ENCODE results near the gene DYNC1I2. TPM values are rescaled to one million over a fixed set of nuclear protein-coding genes. Genes with fewer than 3 reads are reported as not detected.

The DYNC1I2 gene
- total RNA-seq, 1 experiment from 2014 or later: 58.5 TPM

DNA sequence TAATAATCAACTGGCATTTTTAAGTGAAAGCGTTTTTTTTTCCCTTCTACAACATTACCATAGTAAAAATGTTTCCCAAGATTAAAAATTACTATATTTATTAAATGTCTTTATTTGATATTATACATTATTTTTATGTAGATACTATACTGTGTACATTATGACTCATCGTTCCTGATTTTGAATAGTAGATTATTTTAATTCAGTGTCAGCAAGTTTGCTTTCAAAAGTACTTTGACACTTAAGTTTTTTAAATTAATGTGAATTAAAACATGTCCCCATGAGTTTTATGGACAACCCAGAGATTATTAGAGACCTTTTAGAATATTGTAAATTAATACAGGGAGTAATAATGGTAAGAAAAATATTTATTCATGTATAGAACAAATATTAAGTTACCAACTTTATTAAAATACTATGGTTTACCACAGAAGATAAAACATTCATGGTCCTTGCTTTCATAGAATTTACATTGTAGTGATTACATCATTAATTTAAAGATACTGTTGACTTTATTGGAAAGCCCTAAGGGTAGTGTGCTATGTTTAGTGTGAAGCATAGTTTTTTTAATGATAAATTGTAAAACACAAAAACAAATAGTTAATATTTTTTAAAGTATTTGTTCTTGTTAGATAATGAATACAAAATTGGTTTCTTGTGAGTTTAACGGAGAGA, 21.9 kb downstream of the DYNC1I2 start:
- no peak overlapping the region for H3K4me3 ChIP-seq (ENCODE audit: low read length)
- peaks cover 2% of the 10 kb centered on the region; the same call in 1 of the 2 replicates for H3K36me3 ChIP-seq (ENCODE audit: low read depth, low read length)
- no peak overlapping the region for H3K4me2 ChIP-seq (ENCODE audit: low read length)
- H2AFZ ChIP-seq (ENCODE audit: low read length): no peak overlapping the region
- no peaks in the 10 kb centered on the region for H3F3A ChIP-seq (ENCODE audit: low read length, unreplicated experiment)
- peaks cover 24% of the 10 kb centered on the region for H3K79me2 ChIP-seq (ENCODE audit: low read length)
- no peaks in the 10 kb centered on the region for H3K9me3 ChIP-seq (ENCODE audit: low read length)
- peaks cover 39% of the 10 kb centered on the region for H3K4me1 ChIP-seq (ENCODE audit: insufficient read depth, low read length)
- ATAC-seq (peak; percentile 27; the same call in 1 of the 2 replicates), DNase-seq (peak; percentile 22)
- 0 out of 2 replicates have a peak overlapping the region, but pooled peaks have one; percentile 24 for H3K27ac ChIP-seq (ENCODE audit: low read length)
- no peaks in the 10 kb centered on the region for H3K27me3 ChIP-seq (ENCODE audit: low read length)
- no peak overlapping the region for H3K9ac ChIP-seq (ENCODE audit: low read length)
- intact Hi-C loops (cut with micrococcal nuclease): loop anchor here (5.0 to 10.0 kb wide), 4 partner anchors 86 to 756 kb away; partner anchors contain the start of gene HAT1
- CTCF ChIA-PET: no interaction called here
- no peak for TF ChIP-seq EZH2phosphoT487 (IDR thresholded peaks at IDR 0.05; ENCODE audit: borderline replicate concordance, low read length)
- no peak for TF ChIP-seq EZH2 (IDR thresholded peaks at IDR 0.05; ENCODE audit: low read length, unreplicated experiment)
- TF ChIP-seq, protein P1, sequence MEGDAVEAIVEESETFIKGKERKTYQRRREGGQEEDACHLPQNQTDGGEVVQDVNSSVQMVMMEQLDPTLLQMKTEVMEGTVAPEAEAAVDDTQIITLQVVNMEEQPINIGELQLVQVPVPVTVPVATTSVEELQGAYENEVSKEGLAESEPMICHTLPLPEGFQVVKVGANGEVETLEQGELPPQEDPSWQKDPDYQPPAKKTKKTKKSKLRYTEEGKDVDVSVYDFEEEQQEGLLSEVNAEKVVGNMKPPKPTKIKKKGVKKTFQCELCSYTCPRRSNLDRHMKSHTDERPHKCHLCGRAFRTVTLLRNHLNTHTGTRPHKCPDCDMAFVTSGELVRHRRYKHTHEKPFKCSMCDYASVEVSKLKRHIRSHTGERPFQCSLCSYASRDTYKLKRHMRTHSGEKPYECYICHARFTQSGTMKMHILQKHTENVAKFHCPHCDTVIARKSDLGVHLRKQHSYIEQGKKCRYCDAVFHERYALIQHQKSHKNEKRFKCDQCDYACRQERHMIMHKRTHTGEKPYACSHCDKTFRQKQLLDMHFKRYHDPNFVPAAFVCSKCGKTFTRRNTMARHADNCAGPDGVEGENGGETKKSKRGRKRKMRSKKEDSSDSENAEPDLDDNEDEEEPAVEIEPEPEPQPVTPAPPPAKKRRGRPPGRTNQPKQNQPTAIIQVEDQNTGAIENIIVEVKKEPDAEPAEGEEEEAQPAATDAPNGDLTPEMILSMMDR (conservative IDR thresholded peaks at IDR 0.05; ENCODE audit: low read depth, low read length): no peak
- no peaks in the 10 kb centered on the region for H3K9me2 ChIP-seq (replicated peaks; ENCODE audit: low read length)
- H4K20me1 ChIP-seq (ENCODE audit: low read length): peaks cover 6% of the 10 kb centered on the region; the same call in 1 of the 2 replicates
- POLR2A ChIA-PET (ENCODE audit: unreplicated experiment): no interaction called here
- BruUV-seq (replicated peaks): no TSS peak

DNA sequence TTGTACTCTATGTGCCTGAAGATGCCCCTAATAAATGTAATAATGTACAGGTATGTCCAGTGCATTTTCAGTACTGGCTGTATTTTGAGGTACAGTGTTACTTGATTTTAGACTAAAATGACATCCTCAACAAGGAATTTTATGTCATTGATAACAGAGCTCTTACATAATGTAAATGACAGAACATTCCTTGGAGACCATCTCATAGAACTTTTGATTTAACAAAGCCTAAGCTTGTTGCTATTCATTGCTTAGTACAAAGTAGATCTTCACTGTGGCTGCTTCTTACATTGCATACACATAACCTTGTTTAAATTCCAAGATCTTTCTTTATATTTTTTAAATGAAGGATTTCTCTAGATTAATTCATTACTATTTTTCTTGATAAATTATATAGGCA, 24.1 kb downstream of the DYNC1I2 start:
- H3K27me3 ChIP-seq (ENCODE audit: low read length): no peaks in the 10 kb centered on the region
- CTCF ChIA-PET: no interaction called here
- H3K36me3 ChIP-seq (ENCODE audit: low read depth, low read length): peaks cover 4% of the 10 kb centered on the region; the same call in 1 of the 2 replicates
- ATAC-seq: no peak
- H4K20me1 ChIP-seq (ENCODE audit: low read length): no peaks in the 10 kb centered on the region
- H3K9me2 ChIP-seq (replicated peaks; ENCODE audit: low read length): no peaks in the 10 kb centered on the region
- no peak for DNase-seq
- no peaks in the 10 kb centered on the region for H3K9me3 ChIP-seq (ENCODE audit: low read length)
- TF ChIP-seq EZH2 (IDR thresholded peaks at IDR 0.05; ENCODE audit: low read length, unreplicated experiment): no peak
- TF ChIP-seq EZH2phosphoT487 (IDR thresholded peaks at IDR 0.05; ENCODE audit: borderline replicate concordance, low read length): no peak
- TF ChIP-seq, protein P1 (conservative IDR thresholded peaks at IDR 0.05; ENCODE audit: low read depth, low read length): no peak
- H3K4me1 ChIP-seq (ENCODE audit: insufficient read depth, low read length): peaks cover 42% of the 10 kb centered on the region
- H3F3A ChIP-seq (ENCODE audit: low read length, unreplicated experiment): no peaks in the 10 kb centered on the region
- intact Hi-C loops (cut with micrococcal nuclease): loop anchor here (5.0 kb wide), 1 partner anchor 51 kb away; no protein-coding TSS in a partner anchor
- H3K27ac ChIP-seq (ENCODE audit: low read length): peak overlapping the region; percentile 50
- BruUV-seq (replicated peaks): no TSS peak
- POLR2A ChIA-PET (ENCODE audit: unreplicated experiment): no interaction called here
- no peak overlapping the region for H3K4me3 ChIP-seq (ENCODE audit: low read length)
- H3K4me2 ChIP-seq (ENCODE audit: low read length): peak overlapping the region; percentile 41; the same call in 1 of the 2 replicates
- H3K9ac ChIP-seq (ENCODE audit: low read length): no peak overlapping the region
- peaks cover 13% of the 10 kb centered on the region; the same call in 1 of the 2 replicates for H3K79me2 ChIP-seq (ENCODE audit: low read length)
- no peak overlapping the region for H2AFZ ChIP-seq (ENCODE audit: low read length)

DNA sequence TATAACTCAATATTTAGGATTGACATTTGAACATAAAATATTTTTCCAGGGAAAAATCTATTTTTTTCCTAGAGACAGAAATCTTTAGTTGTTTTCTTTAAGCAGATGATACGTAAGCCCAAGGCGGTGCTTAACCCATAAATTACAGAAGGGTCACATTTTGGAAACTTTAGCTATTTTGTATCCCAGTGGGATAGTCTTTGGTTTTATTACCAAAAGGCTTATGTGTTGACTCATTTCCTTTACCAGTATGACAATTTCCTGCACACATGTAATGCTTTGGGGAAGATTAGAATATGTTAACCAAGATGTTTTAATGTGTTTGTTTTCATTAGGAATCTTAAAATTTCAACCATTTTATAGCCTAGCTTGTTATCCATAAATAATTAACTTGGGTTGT, 24.8 kb downstream of the DYNC1I2 start:
- no peak overlapping the region for H3K9ac ChIP-seq (ENCODE audit: low read length)
- H3K27me3 ChIP-seq (ENCODE audit: low read length): no peaks in the 10 kb centered on the region
- H3F3A ChIP-seq (ENCODE audit: low read length, unreplicated experiment): no peaks in the 10 kb centered on the region
- no peaks in the 10 kb centered on the region for H3K9me2 ChIP-seq (replicated peaks; ENCODE audit: low read length)
- DNase-seq: peak; percentile 74
- TF ChIP-seq, protein P1 (conservative IDR thresholded peaks at IDR 0.05; ENCODE audit: low read depth, low read length): no peak
- no peak for TF ChIP-seq EZH2 (IDR thresholded peaks at IDR 0.05; ENCODE audit: low read length, unreplicated experiment)
- no peak for TF ChIP-seq EZH2phosphoT487 (IDR thresholded peaks at IDR 0.05; ENCODE audit: borderline replicate concordance, low read length)
- no TSS peak for BruUV-seq (replicated peaks)
- H3K4me1 ChIP-seq (ENCODE audit: insufficient read depth, low read length): peaks cover 42% of the 10 kb centered on the region
- POLR2A ChIA-PET (ENCODE audit: unreplicated experiment): interaction anchor here (0.8 kb wide), 1 partner anchor 296 kb away, joined by 3 read pairs; no protein-coding TSS in a partner anchor
- H4K20me1 ChIP-seq (ENCODE audit: low read length): no peaks in the 10 kb centered on the region
- peaks cover 4% of the 10 kb centered on the region; the same call in 1 of the 2 replicates for H3K36me3 ChIP-seq (ENCODE audit: low read depth, low read length)
- CTCF ChIA-PET: interaction anchor here (0.5 kb wide), 1 partner anchor 8 kb away, joined by 3 read pairs; no protein-coding TSS in a partner anchor
- H3K79me2 ChIP-seq (ENCODE audit: low read length): peaks cover 10% of the 10 kb centered on the region; the same call in 1 of the 2 replicates
- ATAC-seq: peak; percentile 81
- intact Hi-C loops (cut with micrococcal nuclease): loop anchor here (5.0 kb wide), 1 partner anchor 50 kb away; no protein-coding TSS in a partner anchor
- no peak overlapping the region for H2AFZ ChIP-seq (ENCODE audit: low read length)
- no peak overlapping the region for H3K4me3 ChIP-seq (ENCODE audit: low read length)
- H3K4me2 ChIP-seq (ENCODE audit: low read length): peak overlapping the region; percentile 41
- H3K27ac ChIP-seq (ENCODE audit: low read length): peak overlapping the region; percentile 50
- H3K9me3 ChIP-seq (ENCODE audit: low read length): no peaks in the 10 kb centered on the region

Data from PC-3 (cell line).